HG03439 (cell line): ENCODE results near the gene TMCC2.

Experiments used
- ATAC-seq: cut with Tn5 transposase; IDR thresholded peaks from one replicate; pipeline ENCODE4 v1.9.1; 2021; ENCODE audit warnings: mild to moderate bottlenecking, moderate library complexity; ENCODE audit not compliant: unreplicated experiment

TMCC2 gene

GRCh38 chr1:205259324-205259832 is 31.6 kb downstream of the TMCC2 start:
- no peak for ATAC-seq

GRCh38 chr1:205259998-205260397 is 32.3 kb downstream of the TMCC2 start:
- no peak for ATAC-seq

- no peak for ATAC-seq
These were observed 33.4 kb downstream of the TMCC2 start for GRCh38 chr1:205260948-205261732.

- no peak for ATAC-seq
These were observed 34.4 kb downstream of the TMCC2 start for GRCh38 chr1:205261946-205262691.

GRCh38 chr1:205262731-205263171 is 35.0 kb downstream of the TMCC2 start:
- ATAC-seq = no peak

GRCh38 chr1:205263580-205264190 is 35.9 kb downstream of the TMCC2 start:
- ATAC-seq = no peak

- ATAC-seq = no peak
These were observed 39.0 kb downstream of the TMCC2 start for GRCh38 chr1:205266611-205267305.

- ATAC-seq = no peak
These were observed 39.7 kb downstream of the TMCC2 start for GRCh38 chr1:205267306-205267902.

GRCh38 chr1:205268846-205269680 is 41.3 kb downstream of the TMCC2 start:
- no peak for ATAC-seq

GRCh38 chr1:205269711-205270110 is 42.0 kb downstream of the TMCC2 start:
- ATAC-seq = no peak

GRCh38 chr1:205270271-205270670 is 42.5 kb downstream of the TMCC2 start:
- no peak for ATAC-seq

- no peak for ATAC-seq
These were observed 43.0 kb downstream of the TMCC2 start for GRCh38 chr1:205270764-205271163.

GRCh38 chr1:205271277-205271676 is 43.5 kb downstream of the TMCC2 start:
- ATAC-seq = no peak

- ATAC-seq = no peak
These were observed 44.0 kb downstream of the TMCC2 start for GRCh38 chr1:205271745-205272144.

GRCh38 chr1:205272536-205272935 is 44.8 kb downstream of the TMCC2 start:
- no peak for ATAC-seq

- peak; percentile 62 for ATAC-seq
These were observed 45.8 kb downstream of the TMCC2 start for GRCh38 chr1:205273551-205273982.

- ATAC-seq = no peak
These were observed 46.4 kb downstream of the TMCC2 start for GRCh38 chr1:205274041-205274691.

- no peak for ATAC-seq
These were observed 47.4 kb downstream of the TMCC2 start for GRCh38 chr1:205275133-205275532.
